ENCODE measurements around the gene SBSN. TPM values are rescaled to one million over a fixed set of nuclear protein-coding genes. Genes with fewer than 3 reads are reported as not detected.

SBSN gene
- total and polyA plus RNA-seq, 9 of the 15 experiments (the other 6 are each of a cell fraction or from before 2014, with no cell fraction given): 0.05 TPM; not detected in 8

GRCh38 chr19:35554076-35554475 lies 26.0 kb upstream of the SBSN start:
- peaks cover 10% of the 10 kb centered on the region; the same call in 2 of the 3 replicates for H3K36me3 ChIP-seq (ENCODE audit: control insufficient read depth, insufficient read depth, low read length)
- H4K20me1 ChIP-seq (replicated peaks; ENCODE audit: control insufficient read depth, insufficient read depth, low read length): peaks cover 11% of the 10 kb centered on the region
- peak; percentile 48 for FAIRE-seq
- no peak overlapping the region for H3K27ac ChIP-seq (ENCODE audit: extremely low read depth, low read depth, low read length)
- no peak overlapping the region for H3K4me3 ChIP-seq
- no peaks in the 10 kb centered on the region; the same call in 1 of the 2 replicates for H3K9me3 ChIP-seq (replicated peaks; ENCODE audit: control insufficient read depth, insufficient read depth, low read depth, low read length)
- POLR2A ChIA-PET: interaction anchor here (0.6 to 0.7 kb wide), 2 partner anchors 213 to 224 kb away, joined by 3 read pairs; no protein-coding TSS in a partner anchor
- TF ChIP-seq CREB1 (IDR thresholded peaks at IDR 0.05): no peak
- no peak for TF ChIP-seq CREB1 (CRISPR knock-in tag; IDR thresholded peaks at IDR 0.05)
- no peak for TF ChIP-seq HDAC6 (IDR thresholded peaks at IDR 0.05; ENCODE audit: low read depth, low read length)
- no peak for TF ChIP-seq TSHZ1 (CRISPR knock-in tag; IDR thresholded peaks at IDR 0.05)
- TF ChIP-seq KHSRP (IDR thresholded peaks at IDR 0.05): no peak
- no peak for TF ChIP-seq ZNF184 (CRISPR knock-in tag; IDR thresholded peaks at IDR 0.05)
- no peak for TF ChIP-seq SRSF7 (optimal IDR thresholded peaks at IDR 0.05; ENCODE audit: low read depth, low read length)
- no peak for TF ChIP-seq ZNF175 (CRISPR knock-in tag; IDR thresholded peaks at IDR 0.05; ENCODE audit: low read depth)
- no peak for TF ChIP-seq ETV5 (CRISPR knock-in tag; IDR thresholded peaks at IDR 0.05; ENCODE audit: low read depth)
- TF ChIP-seq MAZ (CRISPR knock-in tag; conservative IDR thresholded peaks at IDR 0.05 in 1 of 2, IDR thresholded peaks at IDR 0.05 in 1 of 2): no peak
- no peak for TF ChIP-seq FOSL1 (tag; conservative IDR thresholded peaks at IDR 0.05)
- TF ChIP-seq KAT2B (IDR thresholded peaks at IDR 0.05; ENCODE audit: low read depth, low read length): no peak
- TF ChIP-seq SREBF1 (IDR thresholded peaks at IDR 0.05; ENCODE audit: borderline replicate concordance, low read depth, low read length): no peak
- no peak for TF ChIP-seq ELK1 (CRISPR knock-in tag; IDR thresholded peaks at IDR 0.05)
- TF ChIP-seq MTA2 (IDR thresholded peaks at IDR 0.05; ENCODE audit: low read depth): no peak
- TF ChIP-seq ZBTB49 (CRISPR knock-in tag; IDR thresholded peaks at IDR 0.05; ENCODE audit: borderline replicate concordance): no peak
- WGBS (ENCODE audit: insufficient coverage, low coverage, missing lambda C conversion rate): 14% methylated on average over 5 of the region's 5 CpGs
- intact Hi-C loops (cut with micrococcal nuclease): loop anchor here (2.0 kb wide), 1 partner anchor 163 kb away; no protein-coding TSS in a partner anchor
- H3K9me1 ChIP-seq (ENCODE audit: control insufficient read depth, insufficient read depth, low read length): peaks cover 6% of the 10 kb centered on the region
- H2AFZ ChIP-seq (ENCODE audit: low read depth, low read length): no peak overlapping the region
- BruUV-seq (replicated peaks): no TSS peak
- H3K79me2 ChIP-seq (ENCODE audit: control insufficient read depth, insufficient read depth, low read length): no peaks in the 10 kb centered on the region
- DNase-seq (ENCODE audit: extremely low read depth in 1 of 4, low spot score in 3 of 4): no peak
- peaks cover under 1 to 18% of the 10 kb centered on the region in 2 experiments; a peak in 3 of 5 replicates for H3K27me3 ChIP-seq (ENCODE audit: control insufficient read depth in 2 of 2, insufficient read depth in 2 of 2, low read length in 2 of 2)
- 0 out of 4 replicates have a peak overlapping the region, but pooled peaks of 1 of the 2 experiments have one; percentile 5 for H3K9ac ChIP-seq (ENCODE audit: insufficient read depth in 1 of 2, low read depth in 2 of 2, low read length in 2 of 2)
- ATAC-seq: no peak
- no peak overlapping the region for H3K4me2 ChIP-seq (ENCODE audit: insufficient read depth, low read length)
- in situ Hi-C loops (cut with MboI): no loop called here
- H3K4me1 ChIP-seq (replicated peaks in 1 of 2; ENCODE audit: control insufficient read depth in 2 of 2, insufficient read depth in 2 of 2, low read length in 2 of 2): peaks cover 4 to 49% of the 10 kb centered on the region in 2 experiments; a peak in 3 of 5 replicates
- CTCF ChIA-PET (ENCODE audit: low intra/inter-chr PET ratio): no interaction called here

All from K562 (cell line).